OCI-M1 (cell line): ENCODE measurements around the gene PLA2G4A.
A peak's percentile ranks its signal among the peaks of the same experiment; 100 is the strongest.

Experiments
- DNase-seq: peaks from one replicate; lab custom pipeline; 2025; lab: John Stamatoyannopoulos, UW

Gene PLA2G4A

GRCh38 chr1:187027253-187027652, 198.5 kb downstream of the PLA2G4A start:
- DNase-seq, result no peak

GRCh38 chr1:187032316-187032981, 203.7 kb downstream of the PLA2G4A start:
- no peak for DNase-seq

GRCh38 chr1:187032982-187033692, 204.4 kb downstream of the PLA2G4A start:
- DNase-seq, result no peak

- peak; percentile 29 for DNase-seq
Measured at GRCh38 chr1:187033693-187034390, 205.1 kb downstream of the PLA2G4A start.

GRCh38 chr1:187034501-187034900, 205.8 kb downstream of the PLA2G4A start:
- peak; percentile 56 for DNase-seq

- DNase-seq, result no peak
Measured at GRCh38 chr1:187037973-187038553, 209.3 kb downstream of the PLA2G4A start.
